HEK293T (cell line): Measurements from ENCODE around the gene ITGAE.

Experiments
- CTCF ChIA-PET: fragments of 350-600 bp; formaldehyde crosslinking; extraction: SDS; loops from one replicate; lab custom pipeline; 2021; ENCODE audit warnings: antibody characterized with exemption, inconsistent platforms; lab: Yijun Ruan, JAX
- POLR2A ChIA-PET: fragments of 350-600 bp; formaldehyde crosslinking; extraction: SDS; loops from one replicate; lab custom pipeline; 2020; ENCODE audit warnings: antibody characterized with exemption, inconsistent platforms; lab: Yijun Ruan, JAX
- DNase-seq: peaks from one replicate; pipeline ENCODE4 v3.0.0; 2012; ENCODE audit warnings: mixed read lengths; ENCODE audit errors: extremely low spot score
- ARNT ChIP-seq: fragments of 450-650 bp; IDR thresholded peaks from 2 replicates; pipeline ENCODE4 v1.6.1; 2017; ENCODE audit warnings: mild to moderate bottlenecking
- BHLHE40 ChIP-seq: fragments of 450-650 bp; IDR thresholded peaks from 2 replicates; pipeline ENCODE4 v1.6.1; 2016; ENCODE audit warnings: mild to moderate bottlenecking, moderate library complexity, borderline replicate concordance
- CTBP1 ChIP-seq: fragments of 450-650 bp; IDR thresholded peaks from 2 replicates; pipeline ENCODE4 v1.6.1; 2016; ENCODE audit warnings: borderline replicate concordance
- ELF4 ChIP-seq: fragments of 450-650 bp; IDR thresholded peaks from 2 replicates; pipeline ENCODE4 v1.6.1; 2017; ENCODE audit warnings: antibody characterized with exemption
- FOXA1 ChIP-seq: fragments of 450-650 bp; IDR thresholded peaks from 2 replicates; pipeline ENCODE4 v1.6.1; 2016; ENCODE audit warnings: mild to moderate bottlenecking
- FOXK2 ChIP-seq: fragments of 450-650 bp; IDR thresholded peaks from 2 replicates; pipeline ENCODE4 v1.6.1; 2016; ENCODE audit warnings: mild to moderate bottlenecking
- FOXM1 ChIP-seq: fragments of 450-650 bp; IDR thresholded peaks from 2 replicates; pipeline ENCODE4 v1.6.1; 2017; ENCODE audit warnings: mild to moderate bottlenecking, borderline replicate concordance
- HDGF ChIP-seq: fragments of 450-650 bp; IDR thresholded peaks from 2 replicates; pipeline ENCODE4 v1.6.1; 2017; ENCODE audit warnings: antibody characterized with exemption, borderline replicate concordance
- L3MBTL2 ChIP-seq: fragments of 450-650 bp; conservative IDR thresholded peaks from 2 replicates; pipeline ENCODE4 v1.6.1; 2016; ENCODE audit warnings: mild to moderate bottlenecking
- LEF1 ChIP-seq: fragments of 450-650 bp; IDR thresholded peaks from 2 replicates; pipeline ENCODE4 v1.6.1; 2017; ENCODE audit warnings: mild to moderate bottlenecking, borderline replicate concordance
- NFRKB ChIP-seq: fragments of 450-650 bp; IDR thresholded peaks from 2 replicates; pipeline ENCODE4 v1.6.1; 2016; ENCODE audit warnings: mild to moderate bottlenecking, moderate library complexity
- SP1 ChIP-seq: fragments of 450-650 bp; IDR thresholded peaks from 2 replicates; pipeline ENCODE4 v1.6.1; 2017
- SUZ12 ChIP-seq: fragments of 450-650 bp; IDR thresholded peaks from 2 replicates; pipeline ENCODE4 v1.6.1; 2016; ENCODE audit warnings: mild to moderate bottlenecking
- TARDBP ChIP-seq: fragments of 450-650 bp; IDR thresholded peaks from 2 replicates; pipeline ENCODE4 v1.6.1; 2016
- ZNF384 ChIP-seq: fragments of 450-650 bp; IDR thresholded peaks from 2 replicates; pipeline ENCODE4 v1.6.1; 2016
- TF ChIP-seq, protein P1 (sequence below): fragments of 450-650 bp; IDR thresholded peaks from 2 replicates; pipeline ENCODE4 v1.6.1; 2016

ITGAE gene

DNA sequence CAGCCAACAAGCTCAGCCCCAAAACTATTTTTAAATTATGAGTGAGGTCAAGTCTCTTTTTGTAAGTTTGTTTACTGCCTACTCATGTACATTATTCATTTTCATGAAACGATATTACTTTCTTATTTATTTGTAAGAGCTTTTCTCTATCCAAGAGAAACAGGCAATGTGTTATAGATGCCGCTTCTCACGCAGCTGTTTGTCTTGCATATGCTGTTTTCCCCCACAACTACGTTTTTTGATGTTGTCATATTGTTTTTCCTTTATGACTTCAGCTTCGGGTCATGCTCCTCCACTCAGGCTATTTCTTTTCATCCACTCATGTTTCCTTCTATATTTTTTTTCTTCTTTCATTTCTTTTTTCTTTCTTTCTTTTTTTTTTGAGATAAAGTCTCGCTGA, 20.0 kb downstream of the ITGAE start:
- DNase-seq: no peak
- POLR2A ChIA-PET: no interaction called here
- TF ChIP-seq HDGF (no peak), SUZ12 (no peak), L3MBTL2 (no peak), FOXM1 (no peak), CTBP1 (no peak), ARNT (no peak), ZNF384 (no peak), TARDBP (no peak), FOXK2 (no peak), NFRKB (no peak), BHLHE40 (no peak)
- TF ChIP-seq, protein P1, sequence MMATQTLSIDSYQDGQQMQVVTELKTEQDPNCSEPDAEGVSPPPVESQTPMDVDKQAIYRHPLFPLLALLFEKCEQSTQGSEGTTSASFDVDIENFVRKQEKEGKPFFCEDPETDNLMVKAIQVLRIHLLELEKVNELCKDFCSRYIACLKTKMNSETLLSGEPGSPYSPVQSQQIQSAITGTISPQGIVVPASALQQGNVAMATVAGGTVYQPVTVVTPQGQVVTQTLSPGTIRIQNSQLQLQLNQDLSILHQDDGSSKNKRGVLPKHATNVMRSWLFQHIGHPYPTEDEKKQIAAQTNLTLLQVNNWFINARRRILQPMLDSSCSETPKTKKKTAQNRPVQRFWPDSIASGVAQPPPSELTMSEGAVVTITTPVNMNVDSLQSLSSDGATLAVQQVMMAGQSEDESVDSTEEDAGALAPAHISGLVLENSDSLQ: no peak
- CTCF ChIA-PET: no interaction called here

DNA sequence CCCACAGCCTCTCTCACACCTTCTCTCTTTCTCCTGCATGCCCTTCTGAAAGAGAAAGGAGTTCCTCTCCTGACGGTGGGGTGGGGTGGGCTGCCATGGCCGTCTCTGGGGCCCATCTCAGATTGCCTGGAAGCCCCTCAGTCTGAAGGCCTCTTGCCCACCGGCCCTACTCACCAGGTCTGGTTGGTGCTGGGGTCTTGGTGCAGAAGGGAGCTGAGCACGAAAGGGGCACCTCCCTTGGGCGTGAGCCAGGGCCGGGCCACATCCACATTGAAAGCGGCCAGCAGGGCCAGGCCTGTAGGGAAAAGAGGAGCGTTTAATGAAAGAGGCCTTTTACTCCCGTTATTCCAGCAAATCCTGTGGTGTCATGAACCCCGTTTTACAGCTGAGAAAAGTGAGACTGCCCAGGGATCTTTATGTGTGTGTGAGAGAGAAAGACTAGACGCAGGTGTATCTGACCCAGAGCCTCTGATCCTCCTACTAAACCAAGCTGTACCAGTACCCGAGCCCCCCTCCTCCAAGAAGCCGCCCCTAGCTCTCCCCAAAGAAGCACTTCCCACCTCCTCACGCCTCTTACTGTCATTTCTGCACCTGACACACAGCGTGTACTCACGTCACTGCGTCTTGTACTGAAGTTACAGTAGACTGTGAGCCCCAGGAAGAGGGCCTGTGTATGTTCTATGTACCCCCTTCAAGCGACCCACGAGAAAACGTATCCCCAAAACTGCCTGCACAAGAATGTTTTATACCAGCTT, 23.4 kb downstream of the ITGAE start:
- ChIA-PET CTCF (no interaction called here), POLR2A (no interaction called here)
- DNase-seq: no peak
- TF ChIP-seq ELF4 (no peak), BHLHE40 (no peak), L3MBTL2 (no peak), ZNF384 (no peak), SP1 (no peak), FOXK2 (no peak), HDGF (no peak), SUZ12 (no peak), CTBP1 (no peak), FOXM1 (no peak), FOXA1 (no peak), LEF1 (no peak), TARDBP (no peak), ARNT (no peak)
- TF ChIP-seq, protein P1: no peak

DNA sequence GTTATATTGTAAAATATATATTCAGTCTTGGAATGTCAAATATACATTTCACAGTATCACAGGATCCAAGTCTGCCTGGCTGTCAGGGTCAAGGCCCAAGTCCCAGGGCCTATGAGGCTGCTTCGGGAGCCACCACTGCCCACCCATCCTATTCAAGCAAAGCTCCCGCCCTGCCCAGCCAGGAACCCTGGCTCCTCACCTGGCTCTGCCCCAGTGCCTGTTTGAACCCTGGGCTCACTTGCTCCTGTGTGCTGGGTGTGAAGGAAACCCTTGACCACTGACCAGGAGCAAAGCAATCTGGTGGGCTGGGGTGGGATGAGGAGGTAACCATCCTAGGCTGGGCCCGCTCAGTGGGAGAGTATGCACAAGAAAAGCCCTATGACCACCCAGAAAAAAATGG, 27.0 kb downstream of the ITGAE start:
- no peak for TF ChIP-seq SUZ12
- TF ChIP-seq HDGF: no peak
- no peak for TF ChIP-seq FOXA1
- no peak for TF ChIP-seq ELF4
- TF ChIP-seq LEF1: no peak
- no peak for TF ChIP-seq ZNF384
- no peak for TF ChIP-seq SP1
- no peak for TF ChIP-seq NFRKB
- no peak for TF ChIP-seq FOXK2
- TF ChIP-seq CTBP1: no peak
- no peak for TF ChIP-seq BHLHE40
- TF ChIP-seq FOXM1: no peak
- TF ChIP-seq, protein P1: no peak
- TF ChIP-seq ARNT: no peak
- no peak for TF ChIP-seq L3MBTL2
- TF ChIP-seq TARDBP: no peak
- DNase-seq: no peak
- ChIA-PET CTCF (no interaction called here), POLR2A (no interaction called here)

DNA sequence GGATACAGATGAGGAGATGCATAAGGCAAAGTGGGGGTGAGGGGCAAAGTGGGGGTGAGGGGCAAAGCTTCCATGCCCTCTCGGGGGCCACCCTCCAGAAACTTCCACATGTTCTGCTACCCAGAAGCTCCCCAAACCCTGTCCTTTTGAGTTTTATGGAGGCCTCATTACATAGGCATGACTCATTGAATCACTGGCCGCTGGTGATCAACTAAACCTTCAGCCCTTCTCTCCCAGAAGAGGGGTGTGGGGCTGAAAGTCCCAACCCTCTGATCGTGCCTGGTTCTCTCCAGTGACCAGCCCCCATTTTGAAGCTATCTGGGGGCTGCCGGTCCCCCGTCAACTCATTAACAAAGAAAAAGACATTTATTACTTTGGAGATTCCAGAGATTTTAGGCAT, 27.5 kb downstream of the ITGAE start:
- ChIA-PET POLR2A (no interaction called here), CTCF (no interaction called here)
- TF ChIP-seq SP1: no peak
- no peak for TF ChIP-seq FOXM1
- no peak for TF ChIP-seq TARDBP
- no peak for TF ChIP-seq ZNF384
- TF ChIP-seq BHLHE40: no peak
- TF ChIP-seq L3MBTL2: no peak
- TF ChIP-seq FOXA1: no peak
- no peak for TF ChIP-seq FOXK2
- no peak for TF ChIP-seq NFRKB
- no peak for TF ChIP-seq LEF1
- TF ChIP-seq HDGF: no peak
- no peak for TF ChIP-seq CTBP1
- no peak for DNase-seq

DNA sequence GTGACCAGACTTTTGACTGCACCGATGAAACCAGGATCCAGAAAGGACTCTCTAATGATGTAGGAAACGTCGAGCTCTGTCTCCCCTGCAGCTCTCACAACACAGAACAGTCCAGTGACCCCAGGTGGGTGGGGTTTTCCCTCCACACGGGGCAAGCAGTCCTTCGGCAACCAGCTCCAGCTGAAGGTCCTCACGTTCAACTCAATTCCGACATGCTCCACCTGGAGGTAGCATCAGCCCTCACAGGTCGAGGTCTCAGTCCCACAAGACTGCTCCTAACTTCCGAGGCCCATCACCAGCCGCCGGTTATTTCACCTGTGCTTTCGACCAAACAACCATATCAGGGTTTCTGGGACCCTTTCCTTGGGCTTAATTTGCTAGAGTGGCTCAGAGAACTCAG, 28.2 kb downstream of the ITGAE start:
- ChIA-PET POLR2A (no interaction called here), CTCF (no interaction called here)
- DNase-seq: no peak
- no peak for TF ChIP-seq LEF1

DNA sequence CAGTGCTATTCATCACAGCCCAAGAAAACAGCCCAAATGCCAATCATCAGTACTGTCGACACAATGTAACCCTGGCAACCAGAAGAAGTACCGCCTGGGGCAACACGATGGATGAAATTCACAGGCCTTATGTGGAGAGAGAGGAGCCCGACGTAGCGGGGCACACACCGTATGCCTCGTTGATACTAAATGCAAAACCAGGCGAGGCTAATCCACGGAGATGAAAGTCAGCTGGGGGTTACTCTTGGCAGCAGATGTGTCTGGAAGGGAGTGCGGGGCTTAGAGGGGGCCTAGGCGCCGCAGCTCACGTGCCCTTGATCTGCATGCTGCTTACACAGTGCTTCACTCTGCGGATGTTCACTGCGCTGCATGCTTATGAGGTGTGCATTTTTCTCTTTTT, 29.8 kb downstream of the ITGAE start:
- TF ChIP-seq BHLHE40: no peak
- TF ChIP-seq ELF4: no peak
- TF ChIP-seq ARNT: no peak
- ChIA-PET POLR2A (no interaction called here), CTCF (no interaction called here)
- no peak for DNase-seq

DNA sequence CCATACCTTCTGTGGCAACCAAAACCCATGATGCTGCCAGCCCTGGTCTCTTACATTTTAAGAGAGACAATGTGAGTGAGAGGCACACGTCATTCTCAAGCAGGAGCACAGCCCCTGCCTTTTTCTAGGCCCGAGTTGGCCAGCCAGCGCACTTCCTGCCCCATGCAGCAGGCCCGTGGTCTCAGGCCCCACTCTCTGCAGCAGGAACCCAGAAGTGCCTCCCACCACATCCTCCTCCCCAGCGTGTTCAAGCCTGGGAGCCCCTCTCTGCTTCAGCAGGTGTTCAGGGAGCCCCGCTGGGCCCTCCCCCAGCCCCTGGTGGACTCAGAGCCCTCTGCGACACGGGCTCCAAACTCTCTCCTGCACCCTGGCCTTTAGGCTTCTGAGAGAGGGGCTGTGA, 30.5 kb downstream of the ITGAE start:
- ChIA-PET POLR2A (no interaction called here), CTCF (no interaction called here)
- TF ChIP-seq L3MBTL2 (no peak), ZNF384 (no peak), SUZ12 (no peak), BHLHE40 (no peak), FOXK2 (no peak), CTBP1 (no peak), NFRKB (no peak), LEF1 (no peak), FOXA1 (no peak), ARNT (no peak), ELF4 (no peak), SP1 (no peak)
- TF ChIP-seq, protein P1: no peak
- DNase-seq: no peak
